Hematopoietic multipotent progenitor cell treated with erythropoietin and hydrocortisone succinate and interleukin-3 and kit ligand, for 4 days (in vitro differentiated cells): ENCODE measurements around the gene COL8A2.

Experiments
- DNase-seq: peaks from one replicate; pipeline ENCODE4 v3.0.0-alpha.2; 2015

The COL8A2 gene

GRCh38 chr1:36088577-36089392, 36.2 kb downstream of the COL8A2 start, which contains the start of gene ADPRS:
Gene ADPRS, plus strand, starts transcription at chr1:36088892. Its CDS starts 13 bp downstream, at chr1:36088905.
- peak; percentile 96 for DNase-seq

GRCh38 chr1:36088265-36088576, 36.8 kb downstream of the COL8A2 start:
- no peak for DNase-seq

- DNase-seq: no peak
These were observed 37.5 kb downstream of the COL8A2 start for GRCh38 chr1:36087233-36088123.

DNA sequence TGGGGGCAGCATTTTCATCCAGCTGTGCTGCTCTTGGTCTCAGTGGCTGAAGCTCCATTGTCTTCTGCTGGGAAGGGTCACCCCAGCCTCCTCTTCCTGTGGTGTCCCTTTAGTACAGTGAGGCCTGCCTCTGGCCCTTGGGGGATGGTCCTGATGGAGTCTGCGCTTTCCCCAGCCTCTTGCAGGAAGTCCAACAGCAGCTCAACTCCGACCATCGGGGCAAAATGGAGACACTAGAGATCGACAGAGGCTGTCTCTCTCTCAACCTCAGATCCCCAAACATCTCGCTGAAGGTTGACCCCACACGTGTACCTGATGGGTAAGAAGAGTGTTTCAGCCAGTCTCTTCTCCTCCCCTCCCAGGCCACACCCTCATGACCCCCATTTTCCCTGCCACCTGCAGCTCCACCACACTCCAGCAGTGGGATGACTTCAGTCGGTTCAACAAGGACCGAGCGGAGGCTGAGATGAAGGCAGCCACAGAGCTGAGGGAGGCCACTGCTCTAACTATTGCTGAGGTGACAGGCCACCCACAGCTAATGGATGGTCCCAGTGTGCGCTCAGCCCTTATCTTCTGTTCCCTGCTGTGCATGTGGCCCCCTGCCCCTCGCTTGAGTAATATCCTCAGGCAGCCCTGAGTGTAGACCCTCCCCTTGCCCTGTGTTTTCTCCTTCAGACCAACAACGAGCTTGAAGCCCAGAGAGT, 38.3 kb downstream of the COL8A2 start:
- DNase-seq: no peak

GRCh38 chr1:36085686-36086526, 39.1 kb downstream of the COL8A2 start:
- no peak for DNase-seq

DNA sequence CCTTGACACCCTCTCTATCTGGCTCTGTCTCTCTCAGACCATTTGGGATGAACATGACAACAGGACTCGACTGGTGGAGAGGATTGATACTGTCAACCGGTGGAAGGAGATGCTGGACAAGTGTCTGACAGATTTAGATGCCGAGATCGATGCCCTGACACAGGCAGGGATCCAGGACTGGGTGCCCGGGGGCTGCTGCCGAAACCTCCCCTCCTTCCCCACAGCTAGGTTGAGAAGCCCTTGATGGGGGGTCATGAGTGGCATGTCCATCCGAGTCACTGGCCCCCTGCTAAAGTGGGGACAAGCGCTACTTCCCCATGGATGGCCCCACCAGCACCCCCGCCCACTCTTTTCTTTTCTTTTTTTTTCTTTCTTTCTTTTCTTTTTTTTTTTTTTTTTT, 39.9 kb downstream of the COL8A2 start:
- no peak for DNase-seq

DNA sequence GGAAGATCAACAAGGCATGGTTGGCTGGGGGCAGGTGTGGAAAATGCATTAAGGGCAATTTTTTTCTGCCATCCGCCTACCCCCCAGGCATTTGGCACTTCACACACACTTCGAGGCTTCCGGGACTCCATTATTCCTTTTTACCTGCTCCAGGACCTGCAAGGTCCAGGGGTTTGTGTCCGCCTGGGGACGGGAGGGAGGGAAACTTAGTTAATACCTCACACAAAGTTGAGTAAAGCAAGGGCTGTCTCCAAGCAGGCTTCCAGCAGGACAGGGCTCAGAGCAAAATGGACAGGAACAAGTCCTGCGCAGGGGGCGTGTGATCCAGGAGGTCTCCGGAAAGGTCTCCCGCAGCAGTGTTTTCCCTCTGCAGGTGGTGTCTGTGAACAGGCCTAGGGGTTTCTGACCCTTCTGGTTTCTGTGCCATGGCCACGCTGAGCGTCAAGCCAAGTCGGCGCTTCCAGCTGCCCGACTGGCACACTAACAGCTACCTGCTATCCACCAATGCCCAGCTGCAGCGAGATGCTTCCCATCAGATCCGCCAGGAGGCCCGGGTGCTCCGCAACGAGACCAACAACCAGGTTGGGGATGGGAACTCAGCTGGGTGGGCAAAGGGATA, 40.4 kb downstream of the COL8A2 start:
- no peak for DNase-seq

GRCh38 chr1:36083635-36084496, 41.2 kb downstream of the COL8A2 start, which contains the start of gene TEKT2:
Gene TEKT2, plus strand, starts transcription at chr1:36084094. Its CDS starts 828 bp downstream, at chr1:36084922.
- DNase-seq: peak; percentile 70

DNA sequence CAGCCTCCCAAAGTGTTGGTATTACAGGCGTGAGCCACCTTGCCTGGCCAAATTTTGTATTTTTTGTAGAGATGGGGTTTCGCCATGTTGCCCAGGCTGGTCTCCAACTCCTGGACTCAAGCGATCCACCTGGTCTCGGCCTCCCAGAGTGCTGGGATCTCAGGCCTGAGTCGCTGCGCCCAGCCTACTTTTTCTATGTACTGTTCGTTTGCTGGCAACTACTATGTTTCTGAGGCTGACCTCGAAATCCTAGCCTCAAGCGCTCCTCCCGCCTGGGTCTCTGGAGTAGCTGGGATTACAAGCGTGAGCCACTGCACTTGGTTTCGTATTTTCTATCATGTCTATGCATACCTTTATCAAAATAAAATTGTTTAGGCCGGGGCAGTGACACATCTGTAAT, 41.8 kb downstream of the COL8A2 start:
- DNase-seq: no peak

DNA sequence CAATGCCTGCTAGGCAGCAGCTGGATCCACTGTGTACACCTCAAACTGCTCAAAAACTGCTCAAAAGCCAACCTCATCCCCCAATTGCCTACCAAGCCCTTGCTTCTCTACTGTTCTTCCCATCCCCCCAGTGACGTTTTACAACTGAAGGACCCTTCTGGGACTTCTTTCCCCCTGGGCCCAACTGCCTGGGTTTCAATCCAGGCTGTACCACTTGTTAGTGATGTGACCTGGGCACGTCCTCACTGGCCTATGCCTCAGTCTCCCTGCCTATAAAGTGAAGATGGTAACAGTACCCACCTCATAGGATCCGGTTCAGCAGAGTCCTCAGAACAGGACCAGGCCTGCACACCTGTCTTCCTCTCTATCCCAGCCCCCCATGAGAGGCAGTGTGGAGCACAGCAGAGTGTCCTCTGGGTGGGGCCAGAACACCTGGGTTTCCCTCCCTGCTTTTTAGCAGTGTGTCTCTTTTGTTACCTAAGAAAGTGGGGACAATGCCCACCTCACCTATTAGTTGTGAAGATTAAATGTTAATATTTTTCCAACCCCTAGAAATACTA, 43.0 kb downstream of the COL8A2 start:
- DNase-seq: no peak

DNA sequence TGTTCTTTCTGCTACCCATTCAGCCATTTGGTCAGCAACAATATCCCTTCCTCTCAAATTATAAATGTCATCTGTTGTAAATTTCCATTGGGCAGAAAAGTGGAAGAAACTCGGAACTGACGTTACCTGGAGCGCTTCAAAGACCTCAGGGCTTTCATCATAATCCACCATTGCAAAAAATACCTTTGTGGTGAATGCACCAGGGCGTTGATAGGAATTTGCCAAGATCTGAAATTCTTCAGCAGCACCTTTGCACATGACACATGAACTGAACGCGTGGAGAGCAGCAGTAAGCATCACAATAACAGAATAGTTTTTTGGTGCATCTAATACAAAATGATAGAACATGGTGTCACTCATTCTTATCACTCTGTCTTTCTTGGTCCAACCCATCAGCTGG, 44.2 kb downstream of the COL8A2 start:
- DNase-seq: no peak

- no peak for DNase-seq
These were observed 44.8 kb downstream of the COL8A2 start for GRCh38 chr1:36080236-36080635.

DNA sequence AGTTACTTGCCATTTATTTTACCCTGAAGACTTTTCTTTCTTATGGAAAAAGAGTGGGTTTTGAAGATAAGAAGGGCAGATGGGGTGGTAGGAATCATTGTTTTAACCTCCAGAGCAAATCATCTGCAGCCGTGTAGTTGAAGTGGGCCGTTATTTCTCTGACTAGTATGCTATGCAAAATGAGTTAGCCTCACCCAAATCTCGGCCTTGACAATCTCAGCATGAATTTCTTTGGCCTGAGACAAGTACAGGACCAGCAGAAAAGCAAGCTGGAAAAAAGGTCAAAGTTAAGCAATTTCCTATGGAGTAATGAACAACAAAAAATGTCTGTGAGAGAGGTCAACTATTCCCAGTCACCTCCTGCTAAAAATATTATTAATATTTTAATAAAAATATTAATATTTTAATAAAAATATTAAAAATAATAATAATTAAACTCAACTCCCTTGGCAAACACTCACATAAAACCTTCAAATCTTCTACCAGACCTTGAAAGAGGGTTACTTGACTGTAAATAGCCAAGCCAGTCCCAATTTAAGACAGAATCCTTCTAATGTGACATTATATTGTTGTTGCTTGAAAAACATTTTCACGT, 47.9 kb downstream of the COL8A2 start:
- no peak for DNase-seq

GRCh38 chr1:36070349-36070748, 54.7 kb downstream of the COL8A2 start:
- no peak for DNase-seq

DNA sequence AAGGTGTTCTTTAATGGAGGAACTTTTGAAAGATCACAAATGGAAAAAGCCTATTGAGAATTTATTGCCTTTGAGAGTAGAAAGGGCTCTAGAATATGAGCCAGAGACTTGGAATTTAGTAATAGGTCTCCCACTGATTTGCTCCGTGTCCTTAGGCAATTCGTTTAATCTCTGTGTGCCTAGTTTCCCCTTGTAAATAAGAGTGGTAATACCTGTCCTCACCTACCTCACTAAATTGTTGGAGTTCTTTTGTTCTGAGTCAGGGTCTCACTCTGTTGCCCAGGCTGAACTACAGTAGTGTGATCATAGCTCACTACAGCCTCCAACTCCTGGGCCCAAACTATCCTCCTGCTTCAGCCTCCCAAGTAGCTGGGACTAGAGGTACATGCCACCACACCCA, 56.2 kb downstream of the COL8A2 start:
- no peak for DNase-seq

GRCh38 chr1:36067871-36068270, 57.2 kb downstream of the COL8A2 start:
- no peak for DNase-seq

GRCh38 chr1:36062315-36062714, 62.7 kb downstream of the COL8A2 start:
- DNase-seq: no peak

- DNase-seq: peak; percentile 29
These were observed 69.3 kb downstream of the COL8A2 start for GRCh38 chr1:36055706-36056105.

- no peak for DNase-seq
These were observed 71.0 kb downstream of the COL8A2 start for GRCh38 chr1:36053978-36054377.

- no peak for DNase-seq
These were observed 73.2 kb downstream of the COL8A2 start for GRCh38 chr1:36051821-36052220.
